SKM-1 treated with dmso at 0.1 percent for 144 hours (cell line): ENCODE data around the gene WWOX.

Experiments used
- DNase-seq: peaks from one replicate; lab custom pipeline; 2025; ENCODE audit not compliant: unreplicated experiment; lab: John Stamatoyannopoulos, UW

The WWOX gene

GRCh38 chr16:78192734-78193488, 93.5 kb downstream of the WWOX start:
- no peak for DNase-seq

DNA sequence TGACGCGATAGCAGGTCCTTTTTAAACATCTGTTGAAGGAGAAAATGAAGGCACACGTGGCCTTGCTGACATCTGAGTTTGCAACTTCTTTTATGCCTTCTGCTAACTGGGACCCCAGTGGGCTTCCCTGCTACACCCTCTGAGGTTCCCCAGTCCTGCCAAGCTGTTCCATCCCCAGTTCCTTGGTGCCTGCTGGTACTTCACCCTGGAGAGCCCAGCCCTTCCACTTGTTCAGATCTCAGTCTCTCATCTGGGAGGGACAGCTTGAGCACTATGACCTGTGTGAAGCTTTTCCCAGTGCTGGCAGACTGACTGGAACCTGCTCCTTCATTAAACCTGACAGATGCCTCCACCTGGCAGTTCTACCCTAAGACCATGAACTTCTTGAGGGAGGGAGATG, 95.5 kb downstream of the WWOX start:
- DNase-seq, result no peak

- no peak for DNase-seq
Observed at GRCh38 chr16:78195797-78196196, 96.3 kb downstream of the WWOX start.

GRCh38 chr16:78196502-78196901, 97.0 kb downstream of the WWOX start:
- no peak for DNase-seq

- no peak for DNase-seq
Observed at GRCh38 chr16:78198288-78198687, 98.8 kb downstream of the WWOX start.

DNA sequence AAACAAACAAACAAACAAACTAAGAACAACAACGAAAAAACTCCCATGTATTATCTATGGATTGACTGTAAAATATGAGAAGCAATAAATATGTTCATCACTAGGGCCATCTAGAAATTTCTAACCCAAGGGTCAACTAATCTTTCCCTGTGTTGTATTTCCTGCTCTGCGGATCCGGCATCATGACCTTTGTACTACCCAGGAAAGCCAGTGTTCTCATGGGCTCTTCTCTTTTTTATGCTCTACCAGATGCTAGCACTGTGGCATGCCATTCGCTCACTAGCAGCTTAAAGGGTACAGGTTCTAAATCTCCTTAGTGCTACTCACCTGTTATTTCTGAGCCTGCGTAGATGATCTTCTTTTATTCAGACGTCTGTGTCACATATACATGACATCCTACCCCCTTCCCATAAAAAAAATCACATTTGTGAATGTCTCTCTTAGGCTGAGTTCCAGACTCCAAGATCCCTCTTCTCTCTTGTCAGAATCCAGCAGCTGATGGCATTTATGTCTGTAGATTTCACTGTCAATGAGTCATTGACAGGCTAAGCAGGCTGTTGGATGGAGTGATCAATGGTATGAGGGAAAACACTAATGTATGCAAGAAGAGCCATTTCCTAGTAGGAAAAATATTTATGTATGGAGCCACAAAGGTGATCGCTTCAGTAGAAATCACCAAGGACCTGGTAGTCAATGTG, 100.0 kb downstream of the WWOX start:
- DNase-seq, result no peak

DNA sequence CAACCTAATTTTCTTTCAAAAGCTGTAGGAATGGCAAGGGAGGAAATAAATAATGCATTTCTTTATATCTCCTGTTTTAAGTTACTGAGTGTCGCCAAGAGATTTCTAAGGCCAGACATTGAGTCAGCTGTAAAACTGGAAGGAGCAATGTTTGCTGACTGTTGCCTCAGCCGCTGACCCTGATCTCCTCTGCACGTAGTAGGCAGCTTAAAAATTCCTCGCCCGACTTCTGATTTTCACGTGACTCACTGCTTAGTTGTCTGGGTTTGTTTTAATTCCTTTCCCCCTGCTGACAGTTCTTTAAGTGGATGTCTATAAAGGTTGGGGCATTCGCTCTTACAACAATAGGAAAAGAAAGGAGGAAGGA, 100.6 kb downstream of the WWOX start:
- DNase-seq, result no peak

DNA sequence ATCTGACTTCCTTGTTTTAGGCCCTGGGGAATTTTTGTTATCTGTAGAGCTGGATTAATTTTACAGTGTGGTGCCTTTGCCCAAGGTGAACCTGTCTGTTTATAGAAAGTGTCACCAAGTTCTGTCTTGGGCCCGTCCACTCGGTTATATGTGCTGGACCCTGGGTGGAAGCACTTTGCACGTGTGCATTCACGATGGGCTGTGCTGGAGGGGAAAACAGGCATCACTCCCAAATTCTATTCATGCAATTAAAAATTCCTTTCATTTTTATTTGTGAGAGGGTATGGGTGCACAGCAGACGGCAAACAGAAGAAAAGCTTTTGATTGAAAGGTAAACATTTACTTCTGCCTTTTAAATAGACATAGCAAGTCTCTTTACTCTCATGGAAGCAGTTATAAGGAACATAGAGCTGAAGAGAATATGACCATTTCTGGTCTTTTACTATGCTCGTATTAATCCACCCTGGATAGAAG, 101.2 kb downstream of the WWOX start:
- no peak for DNase-seq

GRCh38 chr16:78205506-78205905, 106.1 kb downstream of the WWOX start:
- DNase-seq, result no peak

DNA sequence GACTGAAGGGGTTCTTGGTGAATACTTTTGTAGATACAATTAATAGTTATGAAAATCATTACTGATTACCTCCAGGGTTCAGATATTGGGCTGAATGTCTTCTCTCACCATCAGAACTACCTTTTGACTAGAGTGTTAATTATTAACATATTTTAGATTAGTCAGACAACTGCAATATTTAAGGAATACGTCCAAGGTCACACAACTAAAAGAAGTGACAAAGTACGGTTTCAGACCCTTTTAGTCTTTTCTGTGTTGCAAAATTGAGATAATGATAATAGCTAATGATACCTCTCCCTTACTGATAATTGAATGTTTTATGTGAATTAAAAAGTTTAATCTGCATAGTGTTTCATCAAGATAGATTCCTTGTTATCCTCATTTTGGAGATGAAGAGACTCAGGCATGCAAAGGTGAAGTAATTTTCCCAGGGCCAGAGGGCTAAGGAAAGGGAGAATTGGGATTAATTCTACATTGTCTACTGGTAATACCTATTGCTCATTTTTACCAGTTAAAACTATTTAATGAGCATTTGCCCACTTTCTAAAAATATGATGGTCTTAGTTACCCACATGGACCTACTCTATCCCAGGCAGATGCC, 107.3 kb downstream of the WWOX start:
- no peak for DNase-seq

DNA sequence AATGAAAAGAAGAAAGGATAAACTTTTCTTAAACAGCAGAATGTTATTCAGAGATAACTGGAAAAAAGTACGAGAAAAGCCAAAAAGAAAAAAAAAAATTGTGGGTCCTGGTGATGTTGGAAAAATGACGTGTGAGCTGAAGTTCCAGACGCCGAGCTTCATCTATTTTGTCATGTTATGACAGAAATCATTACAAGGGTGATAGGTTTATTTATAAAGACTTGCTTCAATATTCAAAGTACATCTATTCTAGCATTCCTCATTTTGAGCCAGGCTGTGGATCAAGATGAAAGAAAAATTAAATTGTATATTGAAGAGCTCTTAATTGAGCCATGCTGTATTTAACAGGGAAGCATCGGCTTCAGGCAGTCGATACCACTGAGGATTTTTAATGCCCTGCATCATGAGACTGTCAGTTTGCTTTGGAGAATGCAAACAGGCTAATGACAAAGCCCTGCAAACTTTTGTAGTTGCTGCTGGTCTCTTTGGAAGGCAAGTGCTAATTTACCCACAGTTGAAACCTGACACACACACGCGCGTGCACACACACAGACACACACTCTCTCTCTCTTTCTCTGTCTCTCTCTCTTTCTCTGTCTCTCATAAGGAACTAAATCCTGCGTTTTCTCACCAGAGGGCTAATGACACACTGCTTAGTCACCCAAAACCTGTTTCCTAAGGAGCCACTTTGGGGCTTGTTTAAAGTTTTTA, 110.7 kb downstream of the WWOX start:
- DNase-seq, result no peak

GRCh38 chr16:78211020-78211599, 111.7 kb downstream of the WWOX start:
- no peak for DNase-seq

DNA sequence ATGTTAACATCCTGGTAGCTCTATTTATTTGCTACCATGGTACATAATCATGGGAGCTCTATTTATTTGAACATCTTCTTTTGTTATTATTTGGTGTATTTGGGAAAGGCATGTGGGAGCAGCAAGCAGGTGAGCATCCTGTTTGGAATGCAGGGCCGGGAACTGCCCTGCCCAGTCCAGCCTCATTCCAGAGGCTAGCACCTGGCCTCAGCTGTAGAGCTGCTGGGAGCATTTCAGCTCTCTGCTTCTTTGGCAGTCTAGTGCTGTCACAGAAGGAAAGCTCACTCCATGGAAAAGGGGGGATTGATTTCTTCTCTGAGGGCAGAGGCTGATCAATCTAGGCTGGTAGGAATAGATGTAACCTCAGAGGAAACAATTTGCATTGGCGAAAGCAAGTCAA, 112.5 kb downstream of the WWOX start:
- no peak for DNase-seq

GRCh38 chr16:78212674-78213073, 113.2 kb downstream of the WWOX start:
- no peak for DNase-seq

DNA sequence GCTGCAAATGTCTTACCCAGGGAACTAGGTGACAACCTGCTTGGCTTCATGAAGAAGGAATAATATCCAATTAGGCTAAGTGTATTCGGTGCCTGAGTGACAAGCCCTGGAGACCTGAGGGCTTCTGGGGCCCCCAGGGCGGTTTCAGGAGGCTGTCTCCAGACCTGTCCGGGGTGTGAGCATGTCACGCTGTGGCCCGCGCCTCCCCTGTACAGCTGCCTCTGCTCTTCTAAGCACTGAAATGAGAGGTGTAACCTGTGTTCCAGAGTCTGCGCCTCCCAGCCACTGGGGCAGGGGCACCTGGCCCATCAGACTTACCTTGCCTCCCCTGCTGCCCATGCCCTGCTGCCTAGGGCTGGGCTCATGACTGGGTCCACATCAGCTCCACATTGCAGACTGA, 114.3 kb downstream of the WWOX start:
- DNase-seq, result no peak

GRCh38 chr16:78215222-78215621, 115.8 kb downstream of the WWOX start:
- no peak for DNase-seq

GRCh38 chr16:78216166-78216745, 116.8 kb downstream of the WWOX start:
- no peak for DNase-seq

- DNase-seq, result no peak
Observed at GRCh38 chr16:78217276-78217675, 117.8 kb downstream of the WWOX start.

DNA sequence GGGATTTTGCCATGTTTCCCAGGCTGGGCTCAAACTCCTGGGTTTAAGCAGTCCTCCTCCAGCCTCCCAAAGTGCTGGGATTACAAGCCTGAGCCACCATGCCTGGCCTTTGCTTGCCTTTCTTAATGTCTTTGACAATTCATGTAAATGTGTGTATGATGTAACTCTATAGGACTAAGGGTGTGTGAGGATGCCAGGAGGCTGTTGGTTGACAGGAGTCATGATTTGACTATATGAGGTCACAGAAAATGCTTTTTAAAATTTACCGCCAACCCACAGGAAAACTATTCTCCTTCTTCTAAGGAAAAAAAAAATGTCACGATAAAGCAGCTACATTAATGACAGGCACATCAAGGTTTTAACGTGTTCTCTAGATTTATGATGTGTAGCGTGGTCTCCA, 118.8 kb downstream of the WWOX start:
- DNase-seq, result no peak

- DNase-seq, result no peak
Observed at GRCh38 chr16:78218856-78219651, 119.6 kb downstream of the WWOX start.
